HCT116 (cell line): Measurements from ENCODE around the gene BCAS4. TPM values are rescaled to one million over a fixed set of nuclear protein-coding genes. Genes with fewer than 3 reads are reported as not detected.

Experiments used
- ATAC-seq: fragments of 200-7000 bp; cut with Tn5 transposase; 2 replicates; pipeline ENCODE4 v1.9.1; 2020; ENCODE audit warnings: mild to moderate bottlenecking, moderate library complexity
- BruUV-seq: library from RNA; stranded (reverse); fragments of 400-500 nt; replicated peaks from 2 replicates; lab custom pipeline; 2021; lab: Mats Ljungman, UMichigan
- CTCF ChIA-PET: fragments of 300-600 bp; sonication (Branson Sonifier 250); formaldehyde crosslinking; loops from one replicate; lab custom pipeline; 2021; ENCODE audit warnings: antibody characterized with exemption; lab: Charles Lee
- POLR2A ChIA-PET: fragments of 300-600, 350-600 bp; sonication (Branson Sonifier 250); formaldehyde crosslinking; loops from one replicate; lab custom pipeline; 2021; ENCODE audit warnings: antibody characterized with exemption; lab: Charles Lee
- RAD21 ChIA-PET, 2 experiments: fragments of 300-600 bp; sonication (Branson Sonifier 250); formaldehyde crosslinking; loops; one replicate each; lab custom pipeline; 2023; ENCODE audit warnings: low total read pairs in 2 of 2; ENCODE audit not compliant: uncharacterized antibody in 2 of 2, unreplicated experiment in 2 of 2, low non-redundant PET in 1 of 2; lab: Charles Lee
- DNase-seq: peaks from one replicate; pipeline ENCODE4 v3.0.0-alpha.2; 2010; ENCODE audit warnings: low read depth, low spot score
- H2AFZ ChIP-seq: fragments of 200-600 bp; shearing (Covaris generic), sonication (generic); 2 replicates; pipeline ENCODE4 v1.6.1; 2017; ENCODE audit warnings: low read depth, mixed run types, mixed read lengths, antibody characterized with exemption, low read length; ENCODE audit not compliant: poor library complexity, severe bottlenecking
- H3K27ac ChIP-seq: 2 replicates; pipeline ENCODE4 v1.5.1; 2012; ENCODE audit warnings: low read depth, low read length
- H3K27me3 ChIP-seq: fragments of 200-600 bp; sonication (generic); 2 replicates; pipeline ENCODE4 v1.6.1; 2016; ENCODE audit warnings: mixed run types, low read length, mixed read lengths; ENCODE audit not compliant: insufficient read depth
- H3K36me3 ChIP-seq, 2 experiments: fragments of 200-500 bp in 1 of 2; fragments of 200-600 bp in 1 of 2; sonication (Bioruptor generic) in 1 of 2; sonication (generic) in 1 of 2; 2 replicates each; pipeline versions ENCODE4 v1.5.1 to v1.6.1; 2014 to 2016; ENCODE audit warnings: low read length in 2 of 2, inconsistent platforms in 1 of 2, mixed read lengths in 1 of 2, mixed run types in 1 of 2; ENCODE audit not compliant: insufficient read depth in 2 of 2, control insufficient read depth in 1 of 2
- H3K4me1 ChIP-seq, 2 experiments: fragments of 200-600 bp in 1 of 2; sonication (generic) in 1 of 2; 2 replicates each; pipeline versions ENCODE4 v1.5.1 to v1.6.1; 2012 to 2017; ENCODE audit warnings: low read length in 2 of 2, inconsistent platforms in 1 of 2, mild to moderate bottlenecking in 1 of 2, mixed read lengths in 1 of 2, mixed run types in 1 of 2, moderate library complexity in 1 of 2; ENCODE audit not compliant: insufficient read depth in 2 of 2, control insufficient read depth in 1 of 2
- H3K4me2 ChIP-seq: fragments of 200-600 bp; sonication (generic); 2 replicates; pipeline ENCODE4 v1.6.1; 2017; ENCODE audit warnings: mixed run types, low read length, mixed read lengths
- H3K4me3 ChIP-seq, 2 experiments: fragments of 200-600 bp in 1 of 2; sonication (generic) in 1 of 2; replicated peaks in 1 of 2; 2 replicates each; pipeline ENCODE4 v1.5.1; 2011 to 2016; ENCODE audit warnings: low read length in 2 of 2, control low read depth in 1 of 2, low read depth in 1 of 2, mild to moderate bottlenecking in 1 of 2, mixed read lengths in 1 of 2, mixed run types in 1 of 2
- H3K79me2 ChIP-seq: fragments of 200-600 bp; sonication (generic); 2 replicates; pipeline ENCODE4 v1.6.1; 2017; ENCODE audit warnings: mild to moderate bottlenecking, mixed run types, low read length, moderate library complexity, mixed read lengths; ENCODE audit not compliant: insufficient read depth
- H3K9ac ChIP-seq: fragments of 200-600 bp; sonication (generic); 2 replicates; pipeline ENCODE4 v1.6.1; 2016; ENCODE audit warnings: low read length, mixed read lengths
- H3K9me2 ChIP-seq: fragments of 200-600 bp; sonication (generic), shearing (Covaris generic); 2 replicates; pipeline ENCODE4 v1.6.1; 2017; ENCODE audit warnings: mixed run types, mild to moderate bottlenecking, moderate library complexity; ENCODE audit not compliant: insufficient read depth
- H3K9me3 ChIP-seq, 2 experiments: fragments of 200-500 bp in 1 of 2; fragments of 200-600 bp in 1 of 2; sonication (Bioruptor generic) in 1 of 2; sonication (generic) in 1 of 2; 2 replicates each; pipeline ENCODE4 v1.6.1; 2014 to 2017; ENCODE audit warnings: low read length in 2 of 2, mixed read lengths in 2 of 2, inconsistent platforms in 1 of 2, low read depth in 1 of 2, mild to moderate bottlenecking in 1 of 2, mixed run types in 1 of 2, moderate library complexity in 1 of 2; ENCODE audit not compliant: control insufficient read depth in 1 of 2, insufficient read depth in 1 of 2
- H4K20me1 ChIP-seq: fragments of 200-600 bp; sonication (generic), shearing (Covaris generic); 2 replicates; pipeline ENCODE4 v1.6.1; 2017; ENCODE audit warnings: mixed run types, mild to moderate bottlenecking, moderate library complexity; ENCODE audit not compliant: insufficient read depth
- CBX3 ChIP-seq: IDR thresholded peaks from 2 replicates; pipeline ENCODE4 v1.6.1; 2012; ENCODE audit warnings: low read depth
- CEBPB ChIP-seq: IDR thresholded peaks from 2 replicates; pipeline ENCODE4 v1.6.1; 2012; ENCODE audit warnings: low read depth
- EGR1 ChIP-seq: IDR thresholded peaks from 2 replicates; pipeline ENCODE4 v1.6.1; 2012; ENCODE audit warnings: low read depth
- ELF1 ChIP-seq: IDR thresholded peaks from 2 replicates; pipeline ENCODE4 v1.6.1; 2012; ENCODE audit warnings: low read depth, borderline replicate concordance
- EZH2 ChIP-seq: fragments of 200-600 bp; sonication (generic); IDR thresholded peaks from 2 replicates; pipeline ENCODE4 v1.6.1; 2017; ENCODE audit warnings: antibody characterized with exemption, mixed run types
- EZH2phosphoT487 ChIP-seq: fragments of 200-600 bp; IDR thresholded peaks from 2 replicates; pipeline ENCODE4 v1.6.1; 2018; ENCODE audit warnings: antibody characterized with exemption, borderline replicate concordance
- FOSL1 ChIP-seq: IDR thresholded peaks from 2 replicates; pipeline ENCODE4 v1.6.1; 2012; ENCODE audit warnings: low read depth
- JUND ChIP-seq: IDR thresholded peaks from 2 replicates; pipeline ENCODE4 v1.6.1; 2012
- POLR2A ChIP-seq: IDR thresholded peaks from 2 replicates; pipeline ENCODE4 v1.7.0; 2011; ENCODE audit warnings: borderline replicate concordance; ENCODE audit not compliant: insufficient read depth, insufficient read length; ENCODE audit errors: extremely low read depth
- POLR2AphosphoS5 ChIP-seq: IDR thresholded peaks from 2 replicates; pipeline ENCODE4 v1.6.1; 2011; ENCODE audit warnings: mild to moderate bottlenecking, low read depth, low read length, moderate library complexity
- SIN3A ChIP-seq: IDR thresholded peaks from 2 replicates; pipeline ENCODE4 v1.6.1; 2012; ENCODE audit warnings: low read depth
- SP1 ChIP-seq: IDR thresholded peaks from 2 replicates; pipeline ENCODE4 v1.6.1; 2012; ENCODE audit warnings: low read depth
- SRF ChIP-seq: IDR thresholded peaks from 2 replicates; pipeline ENCODE4 v1.6.1; 2012; ENCODE audit warnings: low read depth
- TCF7L2 ChIP-seq: IDR thresholded peaks from 2 replicates; pipeline ENCODE4 v1.7.0; 2011; ENCODE audit warnings: borderline replicate concordance, inconsistent platforms; ENCODE audit not compliant: insufficient read depth, insufficient read length; ENCODE audit errors: extremely low read depth
- YY1 ChIP-seq: IDR thresholded peaks from 2 replicates; pipeline ENCODE4 v1.6.1; 2011; ENCODE audit warnings: low read length, low read depth, moderate library complexity, mild to moderate bottlenecking; ENCODE audit not compliant: insufficient replicate concordance; ENCODE audit errors: extremely low read depth
- ZFX ChIP-seq: fragments of 450-650 bp; IDR thresholded peaks from 2 replicates; pipeline ENCODE4 v1.6.1; 2017
- intact Hi-C: fragments of 100-400 bp; cut with micrococcal nuclease; formaldehyde crosslinking; loops from 2 replicates; pipeline ENCODE4 v1.10.0; 2022
- total RNA-seq: library from RNA; stranded (reverse); gene quantifications from one replicate; pipeline ENCODE4 v1.2.1, GENCODE V29; 2021; ENCODE audit not compliant: unreplicated experiment
- TF ChIP-seq, protein P1 (sequence below): IDR thresholded peaks from 2 replicates; pipeline ENCODE4 v1.6.1; 2011; ENCODE audit warnings: mild to moderate bottlenecking, low read length, moderate library complexity; ENCODE audit not compliant: insufficient replicate concordance; ENCODE audit errors: extremely low read depth
- TF ChIP-seq, protein P2 (sequence below): IDR thresholded peaks from 2 replicates; pipeline ENCODE4 v1.6.1; 2012; ENCODE audit warnings: low read depth
- TF ChIP-seq, protein P3 (sequence below): IDR thresholded peaks from 2 replicates; pipeline ENCODE4 v1.6.1; 2012

Gene BCAS4
- total RNA-seq, 1 experiment from 2014 or later = 18.9 TPM

DNA sequence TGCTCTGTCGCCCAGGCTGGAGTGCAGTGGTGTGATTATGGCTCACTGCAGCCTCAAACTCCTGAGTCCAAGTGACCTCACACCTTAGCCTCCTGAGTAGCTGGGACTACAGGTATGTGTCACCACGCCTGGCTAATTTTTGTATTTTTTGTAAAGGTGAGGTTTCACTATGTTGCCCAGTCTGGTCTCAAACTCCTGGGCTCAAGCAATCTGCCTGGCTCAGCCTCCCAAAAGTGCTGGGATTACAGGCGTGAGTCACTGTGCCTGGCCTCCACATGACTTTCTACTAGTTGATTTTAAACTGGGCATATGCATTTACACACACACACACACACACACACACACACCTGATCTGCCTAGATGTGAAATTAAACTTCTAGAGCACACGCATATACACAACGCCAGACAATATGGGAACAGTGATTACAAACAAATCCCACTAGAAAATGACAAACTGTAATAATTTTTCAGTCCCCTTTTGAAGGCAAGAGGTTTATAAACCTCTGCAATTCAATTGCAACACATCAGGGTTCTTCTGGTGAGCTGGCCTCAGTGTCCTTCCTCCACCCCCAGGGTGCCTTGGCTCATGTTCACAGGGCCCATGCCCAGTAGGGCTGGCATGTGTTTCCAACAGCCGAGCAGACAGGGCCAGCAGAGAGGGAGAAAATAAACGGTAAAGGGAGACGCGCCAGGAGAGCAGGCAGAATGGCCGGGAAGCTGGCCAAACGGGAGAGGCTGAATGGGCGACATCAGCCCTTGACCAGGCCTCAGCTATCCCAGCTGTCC lies 32.2 kb upstream of the BCAS4 start:
- H3K4me2 ChIP-seq = peak overlapping the region; percentile 64
- POLR2A ChIA-PET = interaction anchor here (0.7 to 1.9 kb wide), 6 partner anchors 11 to 38 kb away, joined by 3 to 5 read pairs (median 4); no protein-coding TSS in a partner anchor
- no peak overlapping the region for H2AFZ ChIP-seq
- peak overlapping the region; percentile 92 for H3K27ac ChIP-seq
- no peaks in the 10 kb centered on the region for H3K9me2 ChIP-seq
- CTCF ChIA-PET = interaction anchor here (0.7 to 5.2 kb wide), 3 partner anchors 13 to 84 kb away, joined by 4 to 27 read pairs (median 4); partner anchors contain the start of gene BCAS4
- H3K79me2 ChIP-seq = no peaks in the 10 kb centered on the region
- no peaks in the 10 kb centered on the region for H4K20me1 ChIP-seq
- ATAC-seq (peak; percentile 35), DNase-seq (no peak)
- no peaks in the 10 kb centered on the region for H3K36me3 ChIP-seq
- peak overlapping the region; percentile 62 for H3K9ac ChIP-seq
- RAD21 ChIA-PET = interaction anchor here in 1 of 2 experiments (1.0 kb wide), 1 partner anchor 25 kb away, joined by 3 read pairs; no protein-coding TSS in a partner anchor
- peaks cover 63 to 96% of the 10 kb centered on the region in 2 experiments for H3K4me1 ChIP-seq
- TF ChIP-seq SP1 (peak; percentile 54; the same call in 1 of the 2 replicates), POLR2AphosphoS5 (no peak), EZH2phosphoT487 (no peak), POLR2A (no peak), ELF1 (no peak), CEBPB (peak; percentile 87), TCF7L2 (no peak), FOSL1 (peak; percentile 74), SIN3A (no peak), CBX3 (0 out of 2 replicates have a peak, but pooled peaks have one; percentile 44), SRF (no peak), YY1 (no peak), ZFX (no peak), JUND (peak; percentile 65), EGR1 (no peak), EZH2 (no peak)
- TF ChIP-seq, protein P1, sequence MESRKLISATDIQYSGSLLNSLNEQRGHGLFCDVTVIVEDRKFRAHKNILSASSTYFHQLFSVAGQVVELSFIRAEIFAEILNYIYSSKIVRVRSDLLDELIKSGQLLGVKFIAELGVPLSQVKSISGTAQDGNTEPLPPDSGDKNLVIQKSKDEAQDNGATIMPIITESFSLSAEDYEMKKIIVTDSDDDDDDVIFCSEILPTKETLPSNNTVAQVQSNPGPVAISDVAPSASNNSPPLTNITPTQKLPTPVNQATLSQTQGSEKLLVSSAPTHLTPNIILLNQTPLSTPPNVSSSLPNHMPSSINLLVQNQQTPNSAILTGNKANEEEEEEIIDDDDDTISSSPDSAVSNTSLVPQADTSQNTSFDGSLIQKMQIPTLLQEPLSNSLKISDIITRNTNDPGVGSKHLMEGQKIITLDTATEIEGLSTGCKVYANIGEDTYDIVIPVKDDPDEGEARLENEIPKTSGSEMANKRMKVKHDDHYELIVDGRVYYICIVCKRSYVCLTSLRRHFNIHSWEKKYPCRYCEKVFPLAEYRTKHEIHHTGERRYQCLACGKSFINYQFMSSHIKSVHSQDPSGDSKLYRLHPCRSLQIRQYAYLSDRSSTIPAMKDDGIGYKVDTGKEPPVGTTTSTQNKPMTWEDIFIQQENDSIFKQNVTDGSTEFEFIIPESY = no peak
- TF ChIP-seq, protein P2, sequence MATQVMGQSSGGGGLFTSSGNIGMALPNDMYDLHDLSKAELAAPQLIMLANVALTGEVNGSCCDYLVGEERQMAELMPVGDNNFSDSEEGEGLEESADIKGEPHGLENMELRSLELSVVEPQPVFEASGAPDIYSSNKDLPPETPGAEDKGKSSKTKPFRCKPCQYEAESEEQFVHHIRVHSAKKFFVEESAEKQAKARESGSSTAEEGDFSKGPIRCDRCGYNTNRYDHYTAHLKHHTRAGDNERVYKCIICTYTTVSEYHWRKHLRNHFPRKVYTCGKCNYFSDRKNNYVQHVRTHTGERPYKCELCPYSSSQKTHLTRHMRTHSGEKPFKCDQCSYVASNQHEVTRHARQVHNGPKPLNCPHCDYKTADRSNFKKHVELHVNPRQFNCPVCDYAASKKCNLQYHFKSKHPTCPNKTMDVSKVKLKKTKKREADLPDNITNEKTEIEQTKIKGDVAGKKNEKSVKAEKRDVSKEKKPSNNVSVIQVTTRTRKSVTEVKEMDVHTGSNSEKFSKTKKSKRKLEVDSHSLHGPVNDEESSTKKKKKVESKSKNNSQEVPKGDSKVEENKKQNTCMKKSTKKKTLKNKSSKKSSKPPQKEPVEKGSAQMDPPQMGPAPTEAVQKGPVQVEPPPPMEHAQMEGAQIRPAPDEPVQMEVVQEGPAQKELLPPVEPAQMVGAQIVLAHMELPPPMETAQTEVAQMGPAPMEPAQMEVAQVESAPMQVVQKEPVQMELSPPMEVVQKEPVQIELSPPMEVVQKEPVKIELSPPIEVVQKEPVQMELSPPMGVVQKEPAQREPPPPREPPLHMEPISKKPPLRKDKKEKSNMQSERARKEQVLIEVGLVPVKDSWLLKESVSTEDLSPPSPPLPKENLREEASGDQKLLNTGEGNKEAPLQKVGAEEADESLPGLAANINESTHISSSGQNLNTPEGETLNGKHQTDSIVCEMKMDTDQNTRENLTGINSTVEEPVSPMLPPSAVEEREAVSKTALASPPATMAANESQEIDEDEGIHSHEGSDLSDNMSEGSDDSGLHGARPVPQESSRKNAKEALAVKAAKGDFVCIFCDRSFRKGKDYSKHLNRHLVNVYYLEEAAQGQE = no peak
- TF ChIP-seq, protein P3, sequence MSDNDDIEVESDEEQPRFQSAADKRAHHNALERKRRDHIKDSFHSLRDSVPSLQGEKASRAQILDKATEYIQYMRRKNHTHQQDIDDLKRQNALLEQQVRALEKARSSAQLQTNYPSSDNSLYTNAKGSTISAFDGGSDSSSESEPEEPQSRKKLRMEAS = peak; percentile 67
- TF ChIP-seq, all 23 proteins: peak for 6
- no TSS peak for BruUV-seq
- intact Hi-C loops = loop anchor here (2.0 kb wide), 1 partner anchor 32 kb away; the partner anchor contains the start of gene PARD6B
- Histone ChIP-seq H3K4me3 (peak overlapping the region in 1 of 2 experiments; percentile 21; a peak in 3 of 4 replicates), H3K9me3 (no peaks in the 10 kb centered on the region), H3K27me3 (no peaks in the 10 kb centered on the region)
